Endometrial microvascular endothelial cells (primary cell): ENCODE data around the gene DHH. TPM values are rescaled to one million over a fixed set of nuclear protein-coding genes. Genes with fewer than 3 reads are reported as not detected.

Source experiments
- in situ Hi-C: cut with HindIII; loops from 2 replicates; pipeline ENCODE4 v1.10.0; 2017; ENCODE audit warnings: low sequenced_read_pairs, low pct_unique_long_range_greater_than_20kb; ENCODE audit errors: inconsistent ontology term
- total RNA-seq: library from RNA; depleted of rRNA; stranded (reverse); fragments of >200 nt; gene quantifications from one replicate; pipeline ENCODE4 v1.2.3, GENCODE V29; 2015; ENCODE audit errors: inconsistent ontology term

DHH gene
- total RNA-seq, 1 donor from 2014 or later, result 6.2 TPM

DNA sequence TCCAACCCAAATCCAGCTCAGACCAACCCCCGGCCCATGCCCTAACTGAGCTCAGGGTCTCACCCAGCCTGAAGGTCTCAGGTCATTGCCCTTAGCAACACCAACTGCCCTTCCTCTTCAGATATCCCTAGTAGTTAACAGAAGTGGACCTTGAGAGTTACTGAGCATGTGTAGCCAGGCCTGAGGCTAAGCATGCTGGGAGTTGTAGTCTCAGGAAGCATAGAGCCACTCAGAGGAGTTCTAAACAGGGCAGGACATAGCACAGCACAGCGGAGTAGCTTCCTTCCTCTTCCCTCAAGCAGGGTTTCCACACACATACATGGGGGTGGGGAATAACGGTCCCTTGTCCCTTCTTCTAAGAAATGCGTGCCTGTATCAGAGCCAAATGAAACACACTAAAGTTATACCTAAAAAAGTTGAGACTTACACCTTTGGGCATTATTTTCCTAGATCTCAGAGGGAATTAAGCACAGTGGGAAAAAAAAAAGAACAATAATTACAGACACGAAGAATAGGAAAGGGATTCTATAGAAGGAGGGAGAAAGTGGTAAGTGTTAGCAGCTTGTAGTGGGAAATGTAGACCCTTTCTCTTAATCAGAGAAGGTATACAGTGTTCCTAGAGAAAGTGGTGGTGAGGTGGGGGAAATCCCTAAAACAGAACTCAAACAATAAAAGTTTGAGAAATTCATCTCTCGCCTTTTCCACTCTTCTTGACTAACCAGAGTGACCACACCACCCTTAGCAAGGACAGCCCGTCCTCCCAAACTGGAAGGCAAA, 38.4 kb downstream of the DHH start:
- in situ Hi-C loops, result no loop called here

- in situ Hi-C loops, result no loop called here
These were observed 39.5 kb downstream of the DHH start for GRCh38 chr12:49055092-49055491.

GRCh38 chr12:49054524-49054923, 40.1 kb downstream of the DHH start:
- in situ Hi-C loops, result no loop called here

DNA sequence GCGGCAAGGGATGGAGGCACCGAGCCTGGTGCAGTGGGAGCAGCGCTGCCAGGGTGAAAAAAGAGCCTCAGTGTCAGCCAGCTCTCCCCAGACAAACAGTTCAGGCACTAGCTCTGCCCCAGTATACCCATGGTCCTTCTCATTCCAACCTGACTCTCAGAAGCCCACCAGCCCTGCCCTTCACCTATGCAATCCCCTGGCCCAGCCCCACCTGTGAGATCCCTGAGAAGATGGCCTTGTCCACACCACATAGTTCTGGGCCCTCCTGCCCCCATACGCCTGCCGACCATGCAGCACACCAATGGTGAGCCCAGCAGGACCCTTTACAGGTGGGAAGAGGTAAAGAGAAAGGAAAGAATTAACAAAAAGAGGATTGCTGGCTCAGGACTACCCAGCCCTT, 40.5 kb downstream of the DHH start:
- in situ Hi-C loops, result no loop called here

DNA sequence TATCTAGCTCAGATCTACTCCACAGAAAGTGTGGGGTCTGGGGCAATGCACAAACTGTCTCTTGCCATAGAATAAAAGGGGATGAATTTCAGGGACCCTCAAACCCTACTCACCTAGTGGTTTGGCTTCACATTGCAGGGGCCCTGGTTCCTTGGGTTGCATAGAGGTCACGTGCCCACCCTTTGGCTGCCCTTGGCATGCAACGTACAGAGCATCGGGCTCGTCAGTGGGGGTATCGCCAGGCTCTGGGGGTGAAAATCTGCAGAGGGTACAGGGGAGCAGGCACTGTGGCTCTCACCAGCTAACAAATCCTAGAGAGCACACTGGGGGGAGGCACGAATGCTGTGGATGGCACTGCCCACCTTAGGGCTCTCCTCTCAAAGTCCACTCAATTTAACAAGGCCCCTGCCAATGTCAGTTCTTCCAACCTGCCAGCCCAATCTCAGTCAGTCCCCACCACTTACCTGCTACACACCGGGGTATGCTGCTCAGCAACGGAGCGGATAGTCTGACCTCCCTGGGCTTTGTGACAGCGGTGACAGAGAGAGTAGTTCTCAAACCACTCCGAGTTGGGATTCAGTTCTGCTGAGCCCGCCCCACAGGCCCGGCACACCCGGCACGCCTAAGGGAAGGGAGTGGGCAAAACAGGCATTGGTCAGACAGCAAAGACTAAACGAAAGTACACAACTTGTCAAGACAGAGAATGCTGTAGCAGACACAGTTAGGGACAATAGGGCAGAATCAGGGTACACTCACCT, 42.0 kb downstream of the DHH start:
- in situ Hi-C loops, result no loop called here

GRCh38 chr12:49051777-49052438, 42.7 kb downstream of the DHH start:
- in situ Hi-C loops, result no loop called here

GRCh38 chr12:49051373-49051764, 43.2 kb downstream of the DHH start:
- in situ Hi-C loops, result no loop called here

GRCh38 chr12:49050507-49051372, 43.9 kb downstream of the DHH start:
- in situ Hi-C loops, result no loop called here

- in situ Hi-C loops, result no loop called here
These were observed 44.9 kb downstream of the DHH start for GRCh38 chr12:49049566-49050224.

DNA sequence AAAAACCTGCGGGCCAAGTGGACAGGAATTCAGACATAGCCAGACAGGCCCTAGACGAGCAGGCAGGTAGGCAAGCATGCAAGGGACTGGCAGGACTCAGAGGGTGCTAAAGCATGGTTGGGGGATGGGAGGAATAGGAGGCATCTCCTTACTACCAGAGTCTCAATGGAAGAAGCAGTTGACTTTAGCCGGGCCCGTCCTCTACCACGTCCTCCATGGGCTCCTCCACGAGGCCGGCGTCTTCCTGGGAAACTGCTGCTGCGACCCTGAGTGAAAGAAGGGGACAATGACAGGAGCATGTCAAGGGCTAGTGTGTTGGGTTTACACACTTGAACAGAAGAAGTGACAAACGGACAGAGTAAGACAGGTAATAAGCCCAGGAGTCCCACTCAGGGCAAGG, 45.6 kb downstream of the DHH start:
- in situ Hi-C loops, result no loop called here

DNA sequence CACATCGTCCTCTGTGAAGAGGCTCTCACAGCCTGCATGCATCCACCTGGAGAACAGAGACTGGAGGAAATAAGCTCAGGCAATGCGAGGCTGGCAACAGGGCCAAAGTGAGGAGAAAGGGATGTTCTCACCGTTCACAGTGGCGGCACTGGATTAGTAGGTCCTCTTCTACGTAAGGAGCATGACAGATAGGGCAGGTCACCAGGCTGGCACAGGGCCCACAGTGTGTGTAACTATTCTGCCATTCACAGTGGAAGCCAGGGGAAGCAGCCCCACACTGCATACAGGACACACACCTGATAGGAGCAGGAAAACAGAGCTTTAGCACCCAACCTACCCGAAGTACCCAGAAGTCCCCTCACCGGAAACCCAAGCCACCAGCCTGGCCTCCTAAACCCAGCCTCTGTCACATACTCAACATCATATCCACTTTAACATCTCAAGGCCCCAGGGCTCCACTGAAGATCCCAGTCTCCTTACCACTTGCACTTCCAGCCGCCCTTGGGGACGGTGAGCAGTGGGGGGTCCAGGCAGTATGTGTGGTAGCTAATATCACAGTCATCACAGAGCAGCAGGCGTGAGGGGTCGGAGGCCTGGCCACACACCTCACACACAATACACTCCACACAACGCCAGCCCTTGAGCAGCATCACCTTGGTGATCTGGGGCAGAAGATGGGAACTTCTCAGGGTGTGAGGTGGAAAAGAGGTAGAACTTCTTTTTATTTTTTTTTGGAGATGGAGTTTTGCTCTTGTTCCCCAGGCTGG, 48.3 kb downstream of the DHH start:
- in situ Hi-C loops, result no loop called here

- in situ Hi-C loops, result no loop called here
These were observed 49.9 kb downstream of the DHH start for GRCh38 chr12:49044660-49045059.

DNA sequence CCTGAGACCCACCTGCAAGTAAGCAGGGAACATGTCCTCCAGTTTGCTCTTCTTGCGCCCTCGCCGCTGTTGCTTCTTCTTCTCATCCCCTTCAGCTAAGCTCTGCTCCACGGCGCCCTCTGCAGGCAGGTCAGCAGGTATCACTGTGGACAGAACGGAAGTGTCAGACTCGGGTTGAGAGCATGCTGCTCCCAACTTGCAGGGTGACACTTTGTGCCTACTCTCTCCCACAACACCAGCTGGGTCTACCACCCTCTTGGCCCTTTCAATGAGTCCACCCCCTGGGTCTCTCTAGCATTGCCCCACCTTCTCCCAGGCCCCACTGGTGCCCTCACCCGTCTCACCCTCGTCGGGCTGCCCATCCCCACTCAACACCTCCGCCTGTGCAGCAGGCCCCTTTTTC, 50.7 kb downstream of the DHH start:
- in situ Hi-C loops, result no loop called here

GRCh38 chr12:49043241-49043640, 51.4 kb downstream of the DHH start:
- in situ Hi-C loops, result no loop called here

DNA sequence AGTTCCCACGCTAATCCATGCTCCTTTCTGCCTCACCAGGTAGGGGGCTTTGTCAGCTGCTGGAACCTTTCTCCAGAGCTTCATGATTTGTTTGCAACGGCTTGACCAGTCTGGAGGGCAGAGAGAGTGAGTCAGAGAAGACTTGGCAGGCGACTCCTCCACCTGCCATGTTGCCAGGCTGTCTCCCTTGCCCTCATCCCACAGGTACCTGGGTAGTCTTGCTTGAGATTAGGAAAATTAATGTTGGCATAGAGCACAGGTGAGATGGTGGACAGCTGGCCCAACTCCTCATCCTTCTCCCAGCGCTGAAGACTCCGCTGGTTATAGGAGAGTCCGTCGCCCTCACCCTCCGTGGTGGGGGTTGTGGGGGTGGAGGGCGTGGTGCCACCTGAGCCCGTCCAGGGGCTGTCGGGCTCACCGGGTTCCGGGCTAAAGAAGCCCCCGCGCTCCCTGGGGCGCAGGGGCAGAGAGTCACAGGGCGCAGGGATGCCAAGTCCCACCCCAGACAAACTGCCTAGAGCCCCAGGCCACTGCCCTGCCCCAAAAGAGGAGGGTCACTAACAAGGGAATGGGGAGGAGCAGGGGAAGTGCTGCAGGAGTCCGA, 52.6 kb downstream of the DHH start:
- in situ Hi-C loops, result no loop called here

DNA sequence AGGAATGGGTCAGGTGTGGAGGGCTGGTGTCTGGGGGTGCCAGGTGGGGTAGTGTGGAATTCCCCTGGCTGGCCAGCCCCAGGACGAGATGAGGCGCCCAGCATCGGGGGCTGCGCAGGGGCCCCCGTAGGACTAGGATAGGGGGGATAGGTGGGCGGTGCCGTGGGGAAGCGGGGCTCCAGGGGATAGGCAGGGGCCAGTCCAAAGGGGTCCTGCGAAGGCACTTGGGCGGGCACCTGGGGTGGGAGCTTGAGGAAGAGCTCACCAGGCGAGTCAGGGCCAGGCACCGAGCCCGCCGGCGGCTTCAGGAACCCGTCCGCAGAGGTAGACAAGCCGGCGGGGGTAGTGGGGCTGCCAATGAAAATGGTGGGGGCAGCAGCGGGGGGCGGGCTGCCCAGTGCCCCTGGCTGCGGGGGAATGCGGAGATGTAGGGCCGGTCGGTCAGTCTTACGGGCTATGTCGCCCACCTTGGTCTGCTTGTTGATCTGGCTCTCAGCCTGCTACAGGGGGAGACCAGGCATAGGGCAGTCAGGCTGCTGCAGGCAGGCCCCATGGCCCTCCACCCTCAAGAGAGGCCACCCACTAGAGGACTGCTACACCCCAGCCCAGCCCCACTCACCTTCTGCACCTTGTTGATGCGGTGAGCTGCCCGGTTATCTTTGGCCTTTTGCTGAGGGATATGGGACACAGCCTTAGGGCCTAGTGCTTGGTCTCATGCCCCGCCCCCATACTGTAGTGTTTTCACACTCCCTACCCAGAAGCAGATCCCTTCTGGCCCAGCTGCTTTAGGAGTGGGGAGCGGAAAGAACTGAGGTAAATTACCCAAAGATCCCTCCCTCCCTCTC, 53.3 kb downstream of the DHH start:
- in situ Hi-C loops, result no loop called here
